ENCODE results near the gene MCTP2.

Gene MCTP2

GRCh38 chr15:94456226-94456625, 224.9 kb downstream of the MCTP2 start:
- no peak for TF ChIP-seq FOXP2 (optimal IDR thresholded peaks at IDR 0.05; ENCODE audit: borderline replicate concordance, extremely low read depth, extremely low read length, insufficient read depth)
- TF ChIP-seq TAF1 (IDR thresholded peaks at IDR 0.05; ENCODE audit: borderline replicate concordance, insufficient read depth, low read length) = no peak
- TF ChIP-seq POLR2AphosphoS5 (IDR thresholded peaks at IDR 0.05; ENCODE audit: low read depth, low read length) = no peak
- no peak for TF ChIP-seq SIN3A (IDR thresholded peaks at IDR 0.05; ENCODE audit: borderline replicate concordance, insufficient read depth, low read length)
- TF ChIP-seq REST (IDR thresholded peaks at IDR 0.05; ENCODE audit: insufficient read depth in 1 of 2, low read depth in 2 of 2, low read length in 2 of 2) = no peak

DNA sequence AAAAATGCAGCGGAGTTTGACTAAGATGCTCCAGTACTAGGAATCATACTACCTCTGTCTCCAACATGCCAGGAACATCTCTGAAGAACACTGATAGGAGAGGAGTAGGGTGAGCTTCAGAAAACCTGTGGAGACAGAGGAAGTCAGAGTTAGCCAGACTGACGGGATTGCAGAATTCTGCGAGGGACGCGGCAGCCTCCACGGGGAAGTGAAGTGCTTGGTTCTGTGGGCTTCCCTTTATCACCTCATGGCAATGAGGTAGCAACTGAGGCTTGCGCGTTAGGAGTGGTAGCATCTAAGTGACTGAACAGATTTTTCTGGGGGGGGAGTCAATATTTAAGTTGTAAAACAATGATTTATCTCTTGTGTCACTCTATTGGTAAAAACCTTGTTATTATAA, 226.3 kb downstream of the MCTP2 start:
- TF ChIP-seq FOXP2 (optimal IDR thresholded peaks at IDR 0.05; ENCODE audit: borderline replicate concordance, extremely low read depth, extremely low read length, insufficient read depth) = no peak
- TF ChIP-seq REST (IDR thresholded peaks at IDR 0.05; ENCODE audit: insufficient read depth in 1 of 2, low read depth in 2 of 2, low read length in 2 of 2) = no peak
- TF ChIP-seq POLR2AphosphoS5 (IDR thresholded peaks at IDR 0.05; ENCODE audit: low read depth, low read length) = no peak
- TF ChIP-seq SIN3A (IDR thresholded peaks at IDR 0.05; ENCODE audit: borderline replicate concordance, insufficient read depth, low read length) = no peak
- no peak for TF ChIP-seq TAF1 (IDR thresholded peaks at IDR 0.05; ENCODE audit: borderline replicate concordance, insufficient read depth, low read length)

DNA sequence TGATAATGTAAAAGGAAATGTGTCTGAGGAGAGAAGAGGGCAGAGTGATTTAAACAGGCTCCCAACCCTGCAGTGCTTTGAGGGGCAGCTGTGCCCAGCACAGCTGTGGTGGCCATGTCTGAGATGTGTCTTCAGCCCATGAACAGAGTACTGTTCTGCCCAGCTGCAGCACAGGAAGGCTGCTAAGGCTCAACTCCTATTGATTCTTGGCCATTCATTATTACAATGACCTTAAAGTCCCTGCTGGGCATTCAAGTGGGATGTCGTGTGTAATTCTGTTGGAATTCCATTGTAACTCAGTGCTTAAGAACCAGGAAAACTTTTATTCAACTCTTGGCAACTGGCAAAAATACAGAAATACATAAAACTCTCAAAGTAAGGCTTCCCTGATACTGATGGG, 229.3 kb downstream of the MCTP2 start:
- no peak for TF ChIP-seq SIN3A (IDR thresholded peaks at IDR 0.05; ENCODE audit: borderline replicate concordance, insufficient read depth, low read length)
- no peak for TF ChIP-seq POLR2AphosphoS5 (IDR thresholded peaks at IDR 0.05; ENCODE audit: low read depth, low read length)
- TF ChIP-seq TAF1 (IDR thresholded peaks at IDR 0.05; ENCODE audit: borderline replicate concordance, insufficient read depth, low read length) = no peak
- TF ChIP-seq FOXP2 (optimal IDR thresholded peaks at IDR 0.05; ENCODE audit: borderline replicate concordance, extremely low read depth, extremely low read length, insufficient read depth) = no peak
- TF ChIP-seq REST (IDR thresholded peaks at IDR 0.05; ENCODE audit: insufficient read depth in 1 of 2, low read depth in 2 of 2, low read length in 2 of 2) = no peak

- TF ChIP-seq TAF1 (IDR thresholded peaks at IDR 0.05; ENCODE audit: borderline replicate concordance, insufficient read depth, low read length) = no peak
- TF ChIP-seq SIN3A (IDR thresholded peaks at IDR 0.05; ENCODE audit: borderline replicate concordance, insufficient read depth, low read length) = no peak
- no peak for TF ChIP-seq POLR2AphosphoS5 (IDR thresholded peaks at IDR 0.05; ENCODE audit: low read depth, low read length)
- no peak for TF ChIP-seq FOXP2 (optimal IDR thresholded peaks at IDR 0.05; ENCODE audit: borderline replicate concordance, extremely low read depth, extremely low read length, insufficient read depth)
- no peak for TF ChIP-seq REST (IDR thresholded peaks at IDR 0.05; ENCODE audit: insufficient read depth in 1 of 2, low read depth in 2 of 2, low read length in 2 of 2)
Observed at GRCh38 chr15:94467034-94467433, 235.7 kb downstream of the MCTP2 start.

- TF ChIP-seq REST (IDR thresholded peaks at IDR 0.05; ENCODE audit: insufficient read depth in 1 of 2, low read depth in 2 of 2, low read length in 2 of 2) (no peak), TAF1 (IDR thresholded peaks at IDR 0.05; ENCODE audit: borderline replicate concordance, insufficient read depth, low read length) (no peak), FOXP2 (optimal IDR thresholded peaks at IDR 0.05; ENCODE audit: borderline replicate concordance, extremely low read depth, extremely low read length, insufficient read depth) (no peak), POLR2AphosphoS5 (IDR thresholded peaks at IDR 0.05; ENCODE audit: low read depth, low read length) (no peak), SIN3A (IDR thresholded peaks at IDR 0.05; ENCODE audit: borderline replicate concordance, insufficient read depth, low read length) (no peak)
Observed at GRCh38 chr15:94470492-94470891, 239.1 kb downstream of the MCTP2 start.
